PFSK-1 (cell line): ENCODE data around the gene ATP11A.

Experiments
- POLR2AphosphoS5 ChIP-seq: IDR thresholded peaks from 2 replicates; pipeline ENCODE4 v1.6.1; 2012; ENCODE audit warnings: low read depth, mild to moderate bottlenecking, control low read depth, low read length, moderate library complexity
- SIN3A ChIP-seq: IDR thresholded peaks from 2 replicates; pipeline ENCODE4 v1.6.1; 2012; ENCODE audit warnings: mild to moderate bottlenecking, low read length, moderate library complexity, borderline replicate concordance; ENCODE audit not compliant: insufficient read depth
- TAF1 ChIP-seq: IDR thresholded peaks from 2 replicates; pipeline ENCODE4 v1.6.1; 2012; ENCODE audit warnings: low read length, control low read depth, borderline replicate concordance; ENCODE audit not compliant: insufficient read depth

GRCh38 chr13:112819816-112820215, 130.0 kb downstream of the ATP11A start:
- TF ChIP-seq POLR2AphosphoS5: no peak
- no peak for TF ChIP-seq TAF1
- TF ChIP-seq SIN3A: no peak
